Stimulated activated CD4-positive, alpha-beta T cell treated with anti-CD3 and anti-CD28 coated beads, Interleukin-4, amount 100 ng/mL, for 48 hours (primary cell): Measurements from ENCODE around the gene GZMM.

Experiments
- DNase-seq, 2 donors: peaks; one replicate each; pipeline ENCODE4 v3.0.0-alpha.2; 2020; ENCODE audit warnings: low read depth in 2 of 2

GZMM gene

GRCh38 chr19:512547-513365 is 31.1 kb upstream of the GZMM start:
- DNase-seq: no peak

- DNase-seq: no peak
These were observed 30.3 kb upstream of the GZMM start for GRCh38 chr19:513368-514165.

- no peak for DNase-seq
These were observed 29.6 kb upstream of the GZMM start for GRCh38 chr19:514166-514663.

- no peak for DNase-seq
These were observed 25.9 kb upstream of the GZMM start for GRCh38 chr19:517721-518597.

- peak; percentile 33 to 48 for DNase-seq
These were observed 25.1 kb upstream of the GZMM start for GRCh38 chr19:518598-519231.

- DNase-seq: no peak
These were observed 24.4 kb upstream of the GZMM start for GRCh38 chr19:519449-519865.

- DNase-seq: no peak
These were observed 21.1 kb upstream of the GZMM start for GRCh38 chr19:522726-523125.

GRCh38 chr19:524062-524674 is 19.7 kb upstream of the GZMM start:
- no peak for DNase-seq

GRCh38 chr19:525029-525428 is 18.8 kb upstream of the GZMM start:
- no peak for DNase-seq

GRCh38 chr19:525857-526419 is 17.9 kb upstream of the GZMM start:
- DNase-seq: no peak

- DNase-seq: no peak
These were observed 13.5 kb upstream of the GZMM start for GRCh38 chr19:530134-531008.

- DNase-seq: peak; percentile 78 to 83
These were observed 12.7 kb upstream of the GZMM start for GRCh38 chr19:531009-531752.

GRCh38 chr19:531753-532560 is 11.9 kb upstream of the GZMM start, which contains the start of gene CDC34:
Gene CDC34 (plus strand): TSS chr19:531760. CDS start chr19:531932, 172 bp downstream.
- no peak for DNase-seq

GRCh38 chr19:532561-533363 is 11.1 kb upstream of the GZMM start:
- no peak for DNase-seq

- no peak for DNase-seq
These were observed 10.3 kb upstream of the GZMM start for GRCh38 chr19:533364-534058.

GRCh38 chr19:534088-534487 is 9.8 kb upstream of the GZMM start:
- no peak for DNase-seq
